Measurements from ENCODE around the gene UNC13C.
"Not testable (repeated sequence)": the region's sequence is repeated elsewhere in the genome, so short reads cannot be mapped to it uniquely, and the experiment has no call there.

The UNC13C gene

DNA sequence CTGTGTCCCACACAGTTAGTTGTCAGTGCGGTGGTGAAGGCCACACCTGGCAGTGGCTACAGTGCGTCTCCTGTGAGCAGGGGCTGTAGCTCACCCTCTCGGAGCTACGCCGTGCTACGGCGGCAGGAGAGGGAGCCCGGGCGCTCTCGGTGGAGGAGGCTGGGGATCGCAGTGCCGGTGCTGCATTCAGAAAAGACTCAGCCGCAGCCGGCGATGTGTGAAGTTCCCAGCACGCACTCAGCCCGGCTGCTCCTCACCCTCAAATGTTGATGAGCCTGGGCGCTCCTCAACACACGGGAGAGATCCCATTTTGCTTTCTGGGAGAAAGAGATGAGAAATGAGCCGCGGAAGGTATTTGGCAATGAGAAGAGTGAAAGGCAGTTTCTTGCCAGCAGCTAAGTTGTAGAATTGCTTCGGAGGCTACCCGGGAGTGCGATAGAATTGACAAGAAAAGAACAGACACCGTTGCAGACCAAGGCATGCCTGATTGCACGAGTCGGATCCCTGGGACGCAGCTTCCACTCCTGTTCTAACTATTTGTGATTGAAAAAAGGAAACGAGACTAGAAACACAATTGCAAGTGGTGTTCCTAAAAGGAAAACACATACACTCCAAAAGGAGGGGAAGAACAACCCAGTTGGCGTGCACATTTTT is at the start of gene UNC13C:
TSS of gene UNC13C (plus strand) at position 189 of the 654 bp plus-strand sequence. CDS start 34,463 bp downstream, outside the sequence.
- Mint-ChIP-seq H3K27ac (no peak within 1 kb of the TSS), H3K4me3 (no peak within 1 kb of the TSS), H3K36me3 (ENCODE audit: low read depth) (no peaks in the 10 kb centered on the region), H3K4me1 (ENCODE audit: low read depth) (no peaks in the 10 kb centered on the region), H3K27me3 (peaks cover 38% of the 10 kb centered on the region), H3K9me3 (no peaks in the 10 kb centered on the region)

- Mint-ChIP-seq H3K27me3 (no peaks in the 10 kb centered on the region), H3K27ac (no peak overlapping the region), H3K4me1 (ENCODE audit: low read depth) (no peaks in the 10 kb centered on the region), H3K9me3 (peaks cover 40% of the 10 kb centered on the region), H3K36me3 (ENCODE audit: low read depth) (peaks cover 6% of the 10 kb centered on the region), H3K4me3 (no peak overlapping the region)
These were observed 42.1 kb upstream of the UNC13C start for GRCh38 chr15:53936137-53936536.

DNA sequence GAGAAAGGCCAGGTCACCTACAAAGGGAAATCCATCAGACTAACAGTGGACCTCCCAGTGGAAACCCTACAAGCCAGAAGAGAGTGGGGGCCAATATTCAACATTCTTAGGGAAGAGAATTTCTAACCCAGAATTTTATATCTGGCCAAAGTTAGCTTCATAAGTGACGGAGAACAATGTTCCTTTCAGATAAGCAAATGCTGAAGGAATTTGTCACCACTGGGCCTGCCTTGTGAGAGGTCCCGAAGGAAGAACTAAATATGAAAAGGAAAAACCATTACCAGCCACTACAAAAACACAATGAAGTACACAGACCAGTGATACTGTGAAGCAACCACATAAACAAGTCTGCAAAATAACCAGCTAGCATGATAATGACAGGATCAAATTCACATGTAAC is 40.6 kb upstream of the UNC13C start:
- H3K27me3 Mint-ChIP-seq; H3K36me3 Mint-ChIP-seq (ENCODE audit: low read depth); H3K27ac Mint-ChIP-seq; H3K4me3 Mint-ChIP-seq; H3K4me1 Mint-ChIP-seq (ENCODE audit: low read depth): not testable (repeated sequence)
- peaks cover 36% of the 10 kb centered on the region for H3K9me3 Mint-ChIP-seq

GRCh38 chr15:53950572-53950971 is 27.7 kb upstream of the UNC13C start:
- Mint-ChIP-seq H3K4me1 (ENCODE audit: low read depth) (no peaks in the 10 kb centered on the region), H3K9me3 (no peaks in the 10 kb centered on the region), H3K36me3 (ENCODE audit: low read depth) (no peaks in the 10 kb centered on the region), H3K4me3 (no peak overlapping the region), H3K27me3 (no peaks in the 10 kb centered on the region), H3K27ac (no peak overlapping the region)

DNA sequence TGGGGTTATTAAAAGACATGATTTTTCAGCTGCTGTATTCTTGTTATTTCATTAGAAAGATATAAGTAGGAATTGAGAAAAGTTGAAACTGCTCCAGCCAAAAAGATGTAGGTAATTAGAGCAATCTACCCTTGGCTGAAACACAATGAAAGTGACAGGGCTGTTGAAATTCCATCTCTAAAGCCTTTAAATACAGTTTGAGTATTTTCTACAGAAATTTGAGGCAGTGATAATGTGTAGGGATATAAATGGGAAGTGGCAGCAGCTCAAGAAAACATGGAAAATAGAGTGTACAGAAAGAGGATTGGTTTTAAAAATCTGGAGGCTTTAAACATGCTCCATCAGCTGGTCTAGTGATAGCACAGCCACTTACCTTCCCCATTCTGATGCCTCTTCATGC is 22.8 kb upstream of the UNC13C start:
- Mint-ChIP-seq H3K36me3 (ENCODE audit: low read depth) (no peaks in the 10 kb centered on the region), H3K4me3 (no peak overlapping the region), H3K27me3 (no peaks in the 10 kb centered on the region), H3K4me1 (ENCODE audit: low read depth) (no peaks in the 10 kb centered on the region), H3K9me3 (no peaks in the 10 kb centered on the region), H3K27ac (no peak overlapping the region)

- Mint-ChIP-seq H3K4me1 (ENCODE audit: low read depth) (no peaks in the 10 kb centered on the region), H3K4me3 (no peak overlapping the region), H3K27ac (no peak overlapping the region), H3K9me3 (no peaks in the 10 kb centered on the region), H3K27me3 (no peaks in the 10 kb centered on the region), H3K36me3 (ENCODE audit: low read depth) (no peaks in the 10 kb centered on the region)
These were observed 15.3 kb upstream of the UNC13C start for GRCh38 chr15:53962646-53963561.

- no peaks in the 10 kb centered on the region for H3K4me1 Mint-ChIP-seq (ENCODE audit: low read depth)
- no peaks in the 10 kb centered on the region for H3K36me3 Mint-ChIP-seq (ENCODE audit: low read depth)
- peaks cover under 1% of the 10 kb centered on the region for H3K27me3 Mint-ChIP-seq
- no peak overlapping the region for H3K27ac Mint-ChIP-seq
- no peaks in the 10 kb centered on the region for H3K9me3 Mint-ChIP-seq
- no peak overlapping the region for H3K4me3 Mint-ChIP-seq
These were observed 14.4 kb upstream of the UNC13C start for GRCh38 chr15:53963801-53964200.

DNA sequence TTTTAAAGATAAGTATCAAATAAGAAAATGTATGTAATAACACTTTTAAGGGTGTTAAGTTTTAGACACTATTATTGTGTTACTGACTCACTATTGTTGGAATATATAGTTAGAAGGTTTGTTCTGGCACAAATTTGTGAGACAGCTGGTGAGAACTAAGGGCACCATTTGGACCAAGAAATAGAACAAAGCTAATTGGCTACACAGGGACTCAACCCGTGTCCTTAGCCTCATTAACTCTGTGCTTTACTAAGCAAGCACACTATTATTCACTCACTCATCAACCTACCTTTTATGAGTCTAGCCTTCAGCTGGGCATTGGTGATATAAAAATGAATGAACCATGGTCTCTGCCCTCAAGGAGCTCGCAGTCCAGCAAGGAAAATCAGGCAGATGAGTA is 4.1 kb upstream of the UNC13C start:
- H3K27ac Mint-ChIP-seq: no peak overlapping the region
- H3K4me1 Mint-ChIP-seq (ENCODE audit: low read depth): no peaks in the 10 kb centered on the region
- no peaks in the 10 kb centered on the region for H3K9me3 Mint-ChIP-seq
- no peaks in the 10 kb centered on the region for H3K36me3 Mint-ChIP-seq (ENCODE audit: low read depth)
- no peak overlapping the region for H3K4me3 Mint-ChIP-seq
- peaks cover 31% of the 10 kb centered on the region for H3K27me3 Mint-ChIP-seq

DNA sequence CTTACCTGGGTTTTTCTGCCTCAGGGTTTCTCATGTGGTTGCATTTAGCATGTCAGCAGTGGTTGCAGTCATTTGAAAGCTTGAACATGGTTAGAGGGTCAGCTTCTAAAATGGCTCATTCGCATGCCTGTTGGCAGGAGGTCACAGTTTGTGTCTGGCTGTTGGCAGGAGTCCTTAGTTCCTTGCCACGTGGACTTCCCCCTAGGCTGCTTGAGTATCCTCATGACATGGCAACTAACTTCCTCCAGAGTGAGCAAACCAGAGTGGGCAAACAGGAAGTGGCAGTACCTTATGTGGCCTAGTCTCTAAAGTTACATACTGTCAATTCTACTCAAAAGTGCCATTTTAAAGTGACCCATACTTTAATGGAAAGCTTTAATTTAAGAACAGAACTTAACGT is 3.4 kb upstream of the UNC13C start:
- Mint-ChIP-seq H3K4me1 (ENCODE audit: low read depth) (no peaks in the 10 kb centered on the region), H3K27ac (no peak overlapping the region), H3K4me3 (no peak overlapping the region), H3K27me3 (peaks cover 35% of the 10 kb centered on the region), H3K9me3 (no peaks in the 10 kb centered on the region), H3K36me3 (ENCODE audit: low read depth) (no peaks in the 10 kb centered on the region)

DNA sequence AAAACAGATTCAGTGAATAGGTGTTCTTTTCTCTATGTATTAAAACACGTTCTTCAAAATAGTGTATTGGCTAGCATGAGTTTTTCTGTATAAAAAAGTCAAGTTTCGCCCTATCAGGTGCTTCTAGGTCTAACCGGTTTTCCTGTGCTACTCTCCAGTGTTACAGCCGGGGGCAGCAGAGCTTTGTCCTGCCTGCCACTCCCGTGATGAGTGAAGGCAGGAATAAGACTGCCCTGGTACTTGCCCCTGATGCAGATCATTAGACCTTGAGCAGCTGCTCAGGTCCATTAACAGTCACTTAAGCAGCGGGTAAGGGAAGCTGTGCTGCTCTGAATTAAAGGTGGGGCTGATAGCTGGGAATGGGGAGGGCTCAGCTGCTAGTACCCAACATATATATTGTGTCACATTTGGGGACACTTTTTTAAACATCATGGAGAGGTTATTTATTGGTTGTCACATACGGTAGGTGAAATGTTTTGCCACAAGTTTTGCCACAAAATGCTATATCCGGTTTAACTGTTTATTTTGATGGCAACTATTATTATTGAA is 1.3 kb upstream of the UNC13C start:
- Mint-ChIP-seq H3K4me1 (ENCODE audit: low read depth) (no peaks in the 10 kb centered on the region), H3K27me3 (peaks cover 38% of the 10 kb centered on the region)

DNA sequence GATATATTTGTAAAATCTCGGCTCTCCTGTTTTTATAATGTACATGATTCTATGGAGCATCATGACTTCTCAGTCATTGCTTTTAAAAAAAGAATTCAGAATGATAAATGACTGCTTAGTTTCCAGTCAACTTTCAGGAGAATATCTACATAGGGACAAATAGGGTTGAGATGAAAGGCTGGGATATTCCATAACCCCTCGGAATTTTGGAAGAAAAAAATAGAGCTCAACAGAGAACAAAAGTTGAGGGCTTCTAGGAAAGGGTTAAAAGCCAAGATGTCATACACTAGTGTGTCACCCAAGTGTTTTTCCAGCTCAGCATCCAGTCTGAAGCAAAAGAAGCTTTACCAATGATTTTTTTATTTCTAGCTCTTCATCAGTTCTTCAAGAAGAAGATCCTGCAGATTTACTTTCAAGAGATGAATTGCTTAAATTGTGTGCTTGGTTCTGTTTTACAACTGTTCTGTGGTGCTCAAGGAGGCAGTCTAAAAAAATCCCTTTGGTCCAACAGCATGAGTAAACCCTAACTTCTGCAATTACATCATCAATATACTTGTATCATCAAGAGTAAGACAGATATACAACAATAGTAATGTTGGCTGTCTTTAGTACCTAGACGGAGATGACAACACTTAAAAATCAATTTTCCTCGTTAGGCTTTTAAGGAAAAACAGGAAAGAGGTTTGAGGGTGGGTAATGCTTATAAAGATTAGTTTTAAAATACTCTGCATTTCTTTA is 979 bp downstream of the UNC13C start:
- Mint-ChIP-seq H3K9me3 (no peaks in the 10 kb centered on the region), H3K27ac (no peak overlapping the region), H3K36me3 (ENCODE audit: low read depth) (no peaks in the 10 kb centered on the region), H3K4me1 (ENCODE audit: low read depth) (no peaks in the 10 kb centered on the region), H3K4me3 (no peak overlapping the region), H3K27me3 (peaks cover 38% of the 10 kb centered on the region)

More for the DNA sequence above, 1.3 kb upstream of the UNC13C start:
- Mint-ChIP-seq H3K9me3 (no peaks in the 10 kb centered on the region), H3K27ac (no peak overlapping the region), H3K36me3 (ENCODE audit: low read depth) (no peaks in the 10 kb centered on the region), H3K4me3 (no peak overlapping the region)

GRCh38 chr15:53980021-53980420 is 1.8 kb downstream of the UNC13C start:
- Mint-ChIP-seq H3K4me1 (ENCODE audit: low read depth) (no peaks in the 10 kb centered on the region), H3K4me3 (no peak overlapping the region), H3K27ac (no peak overlapping the region), H3K9me3 (no peaks in the 10 kb centered on the region), H3K27me3 (peaks cover 38% of the 10 kb centered on the region), H3K36me3 (ENCODE audit: low read depth) (no peaks in the 10 kb centered on the region)

- Mint-ChIP-seq H3K9me3 (no peaks in the 10 kb centered on the region), H3K27me3 (peaks cover 24% of the 10 kb centered on the region), H3K27ac (no peak overlapping the region), H3K36me3 (ENCODE audit: low read depth) (no peaks in the 10 kb centered on the region), H3K4me3 (no peak overlapping the region), H3K4me1 (ENCODE audit: low read depth) (no peaks in the 10 kb centered on the region)
These were observed 3.9 kb downstream of the UNC13C start for GRCh38 chr15:53982071-53982680.

DNA sequence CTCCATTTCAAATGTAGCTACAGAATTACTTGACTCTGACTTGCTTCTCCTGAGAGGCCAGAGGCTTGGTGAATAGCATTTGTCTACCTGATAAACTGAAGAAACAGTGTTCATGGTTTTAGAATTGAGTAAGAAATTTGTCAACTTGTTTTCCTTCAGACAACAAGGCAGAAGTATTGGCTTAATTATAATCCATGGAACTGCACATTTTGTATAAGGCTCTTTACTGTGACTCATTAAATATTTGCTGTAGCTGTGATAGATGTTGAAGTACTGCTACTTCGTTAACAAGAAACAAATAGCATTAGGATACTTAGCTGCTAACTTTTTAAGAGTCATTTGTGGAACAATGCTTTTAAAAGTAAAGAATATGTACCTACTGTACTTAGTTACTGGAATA is 4.6 kb downstream of the UNC13C start:
- H3K4me1 Mint-ChIP-seq (ENCODE audit: low read depth): no peaks in the 10 kb centered on the region
- H3K4me3 Mint-ChIP-seq: no peak overlapping the region
- H3K27me3 Mint-ChIP-seq: peaks cover 17% of the 10 kb centered on the region
- H3K9me3 Mint-ChIP-seq: no peaks in the 10 kb centered on the region
- no peak overlapping the region for H3K27ac Mint-ChIP-seq
- H3K36me3 Mint-ChIP-seq (ENCODE audit: low read depth): no peaks in the 10 kb centered on the region

Data from stimulated activated naive CD8-positive, alpha-beta T cell treated with anti-CD3 and anti-CD28 coated beads, Interleukin-15, Interleukin-2, amounts not matched to agents 100 ng/mL and 50 ng/mL, for 24 hours (primary cell).